Ishikawa (cell line): ENCODE measurements around the gene SLC35B3.

Experiments
- CEBPB ChIP-seq: IDR thresholded peaks from 2 replicates; pipeline ENCODE4 v1.6.1; 2012
- RAD21 ChIP-seq: IDR thresholded peaks from 2 replicates; pipeline ENCODE4 v1.6.1; 2012; ENCODE audit warnings: low read depth
- TAF1 ChIP-seq: IDR thresholded peaks from 2 replicates; pipeline ENCODE4 v1.6.1; 2012; ENCODE audit warnings: low read depth, mild to moderate bottlenecking
- TCF12 ChIP-seq: IDR thresholded peaks from 2 replicates; pipeline ENCODE4 v1.6.1; 2012; ENCODE audit warnings: low read depth

GRCh38 chr6:8435093-8435844 is at the start of gene SLC35B3:
- TF ChIP-seq RAD21, result no peak
- TF ChIP-seq TAF1, result peak; percentile 83
- TF ChIP-seq CEBPB, result no peak
- no peak for TF ChIP-seq TCF12
